ENCODE measurements around the gene SECISBP2.

DNA sequence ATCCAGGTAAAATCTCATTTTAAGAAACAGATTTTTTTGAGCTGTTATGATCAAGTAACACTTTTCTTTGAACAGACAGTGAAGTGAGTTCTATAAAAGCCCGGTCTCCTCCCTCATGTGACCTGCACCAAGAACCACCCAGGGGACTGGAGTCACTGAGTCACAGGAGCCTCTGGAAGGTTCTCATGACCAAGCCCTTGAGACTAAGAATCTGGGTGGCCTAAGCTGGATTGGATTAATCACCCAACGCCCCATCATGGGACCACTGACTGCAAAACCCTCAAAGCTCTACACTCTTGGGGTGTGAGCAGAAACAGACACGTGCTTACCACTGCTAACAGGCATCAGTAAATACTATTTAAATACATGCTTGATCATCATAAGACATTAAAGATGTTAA is 48.4 kb downstream of the SECISBP2 start:
- TF ChIP-seq NFIC (IDR thresholded peaks at IDR 0.05; ENCODE audit: low read length): no peak
- no peak for TF ChIP-seq POLR2A (IDR thresholded peaks at IDR 0.05; ENCODE audit: insufficient read depth in 1 of 2, low read depth in 2 of 2, low read length in 2 of 2)
- no peak for TF ChIP-seq SMC3 (IDR thresholded peaks at IDR 0.05; ENCODE audit: low read length)
- no peak for TF ChIP-seq NR1H2 (CRISPR knock-in tag; IDR thresholded peaks at IDR 0.05; ENCODE audit: borderline replicate concordance, low read depth)
- TF ChIP-seq YY1 (IDR thresholded peaks at IDR 0.05; ENCODE audit: insufficient read depth, insufficient replicate concordance, low read depth, low read length): no peak
- TF ChIP-seq SIN3B (IDR thresholded peaks at IDR 0.05; ENCODE audit: low read length): no peak
- TF ChIP-seq, protein P1, sequence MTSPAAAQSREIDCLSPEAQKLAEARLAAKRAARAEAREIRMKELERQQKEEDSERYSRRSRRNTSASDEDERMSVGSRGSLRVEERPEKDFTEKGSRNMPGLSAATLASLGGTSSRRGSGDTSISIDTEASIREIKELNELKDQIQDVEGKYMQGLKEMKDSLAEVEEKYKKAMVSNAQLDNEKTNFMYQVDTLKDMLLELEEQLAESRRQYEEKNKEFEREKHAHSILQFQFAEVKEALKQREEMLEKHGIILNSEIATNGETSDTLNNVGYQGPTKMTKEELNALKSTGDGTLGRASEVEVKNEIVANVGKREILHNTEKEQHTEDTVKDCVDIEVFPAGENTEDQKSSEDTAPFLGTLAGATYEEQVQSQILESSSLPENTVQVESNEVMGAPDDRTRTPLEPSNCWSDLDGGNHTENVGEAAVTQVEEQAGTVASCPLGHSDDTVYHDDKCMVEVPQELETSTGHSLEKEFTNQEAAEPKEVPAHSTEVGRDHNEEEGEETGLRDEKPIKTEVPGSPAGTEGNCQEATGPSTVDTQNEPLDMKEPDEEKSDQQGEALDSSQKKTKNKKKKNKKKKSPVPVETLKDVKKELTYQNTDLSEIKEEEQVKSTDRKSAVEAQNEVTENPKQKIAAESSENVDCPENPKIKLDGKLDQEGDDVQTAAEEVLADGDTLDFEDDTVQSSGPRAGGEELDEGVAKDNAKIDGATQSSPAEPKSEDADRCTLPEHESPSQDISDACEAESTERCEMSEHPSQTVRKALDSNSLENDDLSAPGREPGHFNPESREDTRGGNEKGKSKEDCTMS (CRISPR knock-in tag; conservative IDR thresholded peaks at IDR 0.05): no peak
- TF ChIP-seq MYNN (CRISPR knock-in tag; IDR thresholded peaks at IDR 0.05; ENCODE audit: low read depth): no peak
- no peak for TF ChIP-seq GATAD2A (CRISPR knock-in tag; IDR thresholded peaks at IDR 0.05)
- TF ChIP-seq ZNF589 (CRISPR knock-in tag; conservative IDR thresholded peaks at IDR 0.05): no peak
